GM21528 (cell line): ENCODE data around the gene CLIP2.
"Not testable (repeated sequence)": the region's sequence is repeated elsewhere in the genome, so short reads cannot be mapped to it uniquely, and the experiment has no call there.

ENCODE experiments used
- ATAC-seq: cut with Tn5 transposase; IDR thresholded peaks from one replicate; pipeline ENCODE4 v1.9.1; 2021; ENCODE audit warnings: mild to moderate bottlenecking, moderate library complexity; ENCODE audit not compliant: unreplicated experiment, low FRiP score

Gene CLIP2

GRCh38 chr7:74294191-74294998, 5.2 kb downstream of the CLIP2 start:
- ATAC-seq = no peak

- ATAC-seq = no peak
Observed at GRCh38 chr7:74297516-74298233, 8.5 kb downstream of the CLIP2 start.

- no peak for ATAC-seq
Observed at GRCh38 chr7:74299401-74299800, 10.2 kb downstream of the CLIP2 start.

GRCh38 chr7:74300926-74301325, 11.7 kb downstream of the CLIP2 start:
- ATAC-seq = no peak

GRCh38 chr7:74302745-74303221, 13.6 kb downstream of the CLIP2 start:
- no peak for ATAC-seq

- no peak for ATAC-seq
Observed at GRCh38 chr7:74304550-74304949, 15.3 kb downstream of the CLIP2 start.

- ATAC-seq = no peak
Observed at GRCh38 chr7:74306004-74306729, 17.0 kb downstream of the CLIP2 start.

- no peak for ATAC-seq
Observed at GRCh38 chr7:74306730-74307469, 17.7 kb downstream of the CLIP2 start.

- no peak for ATAC-seq
Observed at GRCh38 chr7:74307738-74308505, 18.7 kb downstream of the CLIP2 start.

GRCh38 chr7:74309181-74309580, 20.0 kb downstream of the CLIP2 start:
- ATAC-seq = no peak

GRCh38 chr7:74311305-74311744, 22.1 kb downstream of the CLIP2 start:
- ATAC-seq = no peak

GRCh38 chr7:74312418-74313028, 23.3 kb downstream of the CLIP2 start:
- ATAC-seq = no peak

- ATAC-seq = not testable (repeated sequence)
Observed at GRCh38 chr7:74315891-74316290, 26.7 kb downstream of the CLIP2 start.

- ATAC-seq = no peak
Observed at GRCh38 chr7:74317146-74317782, 28.1 kb downstream of the CLIP2 start.

GRCh38 chr7:74318043-74318442, 28.8 kb downstream of the CLIP2 start:
- no peak for ATAC-seq

- ATAC-seq = no peak
Observed at GRCh38 chr7:74320645-74321221, 31.5 kb downstream of the CLIP2 start.

GRCh38 chr7:74322892-74323291, 33.7 kb downstream of the CLIP2 start:
- ATAC-seq = not testable (repeated sequence)

- no peak for ATAC-seq
Observed at GRCh38 chr7:74324531-74325209, 35.5 kb downstream of the CLIP2 start.
